Measurements from ENCODE around the gene POTEJ.
"Not testable (repeated sequence)": the region's sequence is repeated elsewhere in the genome, so short reads cannot be mapped to it uniquely, and the experiment has no call there.

POTEJ gene

DNA sequence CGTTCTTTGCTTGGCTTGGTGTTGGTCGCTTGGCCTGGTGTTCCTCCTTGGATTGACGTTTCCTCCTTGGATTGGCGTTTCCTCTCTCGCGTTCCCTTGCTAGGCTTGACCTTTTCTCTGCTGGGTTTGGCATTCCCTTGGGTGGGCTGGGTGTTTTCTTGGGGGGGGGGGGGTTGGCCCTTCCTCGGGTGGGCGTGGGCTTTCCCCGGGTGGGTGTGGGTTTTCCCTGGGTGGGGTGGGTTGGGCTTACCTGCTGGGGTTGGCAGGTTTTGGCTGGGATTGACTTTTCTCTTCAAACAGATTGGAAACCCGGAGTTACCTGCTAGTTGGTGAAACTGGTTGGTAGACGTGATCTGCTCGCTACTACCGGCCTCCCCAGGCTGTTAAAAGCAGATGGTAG, at the start of gene POTEJ:
POTEJ (plus strand) TSS at position 301 of the 400 bp plus-strand sequence; CDS start at position 394, 93 bp downstream.
- DNase-seq (ENCODE audit: low spot score), result not testable (repeated sequence)

- DNase-seq (ENCODE audit: low spot score), result not testable (repeated sequence)
These were observed 45.1 kb upstream of the POTEJ start for GRCh38 chr2:130566165-130566564.

DNA sequence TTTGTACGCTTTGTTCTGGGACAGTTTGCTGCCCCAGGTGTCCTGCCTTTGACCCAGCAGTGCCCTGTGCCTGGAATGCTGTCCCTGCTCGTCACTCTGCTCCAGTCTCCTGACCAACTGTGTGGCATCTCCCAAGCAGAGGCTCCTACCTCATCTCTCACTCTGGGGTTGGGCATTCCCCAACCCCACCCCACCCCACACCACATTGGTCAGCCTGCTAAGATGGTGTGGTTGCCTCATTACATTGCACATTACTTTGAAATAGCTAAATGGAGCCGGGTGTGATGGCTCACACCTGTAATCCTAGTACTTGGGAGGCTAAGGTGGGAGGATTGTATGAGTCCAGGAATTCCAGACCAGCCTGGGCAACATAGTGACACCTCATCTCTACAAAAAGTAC, 39.3 kb upstream of the POTEJ start:
- not testable (repeated sequence) for DNase-seq (ENCODE audit: low spot score)

- not testable (repeated sequence) for DNase-seq (ENCODE audit: low spot score)
These were observed 37.0 kb upstream of the POTEJ start for GRCh38 chr2:130574230-130574629.

DNA sequence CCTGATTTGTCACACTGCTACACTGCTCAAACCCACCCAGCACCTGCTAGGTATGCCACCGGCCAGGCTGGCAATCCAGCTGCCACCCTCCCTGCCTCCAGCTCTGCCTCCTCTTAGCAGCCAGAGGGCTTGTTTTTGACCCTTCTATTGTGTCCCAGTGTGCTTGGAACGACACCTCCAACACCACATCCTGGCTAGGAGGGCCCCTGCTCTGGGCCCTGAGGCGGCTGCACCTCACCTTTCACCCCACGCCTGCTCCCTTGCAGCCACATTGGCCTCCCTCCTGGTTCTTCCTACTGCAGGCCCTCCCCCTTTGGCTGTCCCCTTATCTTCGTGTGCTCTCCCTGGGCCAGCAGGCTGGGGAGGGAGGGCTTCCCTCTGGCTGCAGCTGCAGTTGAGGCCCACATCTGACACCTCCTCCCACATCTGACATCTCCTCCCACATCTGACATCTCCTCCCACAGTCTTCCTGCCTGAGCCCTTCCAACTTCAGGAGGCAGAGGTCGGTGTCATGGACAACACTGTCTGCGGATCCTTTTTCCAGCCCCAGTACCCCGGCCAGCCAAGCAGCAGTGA, 34.9 kb upstream of the POTEJ start:
- not testable (repeated sequence) for DNase-seq (ENCODE audit: low spot score)

DNA sequence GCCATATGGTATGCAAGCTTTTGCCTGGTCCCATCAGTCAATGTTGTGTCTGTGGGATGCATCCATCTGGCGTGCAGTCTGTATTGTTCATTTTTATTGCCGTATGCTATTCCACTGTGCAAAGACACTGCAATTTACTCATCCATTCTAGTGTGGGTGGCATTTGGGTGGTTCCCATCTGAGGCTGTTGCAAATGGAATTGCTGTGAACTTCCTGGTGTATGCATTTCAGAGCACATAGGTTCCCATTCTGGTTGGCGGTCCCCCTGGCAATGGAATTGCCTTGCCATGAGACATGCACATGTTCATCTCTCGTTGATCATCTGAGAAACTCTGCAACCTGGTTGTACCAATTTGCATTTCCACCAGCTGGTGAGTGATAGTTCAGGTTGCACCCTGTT, 33.7 kb upstream of the POTEJ start:
- not testable (repeated sequence) for DNase-seq (ENCODE audit: low spot score)

GRCh38 chr2:130579121-130579520, 32.1 kb upstream of the POTEJ start:
- not testable (repeated sequence) for DNase-seq (ENCODE audit: low spot score)

GRCh38 chr2:130581491-130581890, 29.7 kb upstream of the POTEJ start:
- DNase-seq (ENCODE audit: low spot score), result not testable (repeated sequence)

GRCh38 chr2:130582970-130583369, 28.3 kb upstream of the POTEJ start:
- DNase-seq (ENCODE audit: low spot score), result not testable (repeated sequence)

- DNase-seq (ENCODE audit: low spot score), result not testable (repeated sequence)
These were observed 27.7 kb upstream of the POTEJ start for GRCh38 chr2:130583582-130583981.

DNA sequence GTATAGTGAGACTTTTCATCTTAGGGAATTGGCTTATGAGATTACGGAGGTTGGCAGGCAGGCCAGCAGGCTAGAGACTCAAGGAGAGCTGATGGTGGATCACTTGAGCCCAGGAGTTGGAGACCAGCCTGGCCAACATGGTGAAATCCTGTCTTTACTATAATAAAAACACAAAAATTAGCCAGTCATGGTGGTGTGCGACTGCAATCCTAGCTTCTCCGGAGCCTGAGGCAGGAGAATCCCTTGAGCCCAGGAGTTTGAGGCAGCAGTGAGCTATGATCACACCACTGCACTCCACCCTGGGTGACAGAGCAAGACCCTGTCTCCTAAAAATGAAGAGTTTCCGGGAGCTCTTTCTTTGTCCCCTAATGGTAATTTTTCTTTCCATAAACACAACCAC, 26.5 kb upstream of the POTEJ start:
- DNase-seq (ENCODE audit: low spot score), result not testable (repeated sequence)

DNA sequence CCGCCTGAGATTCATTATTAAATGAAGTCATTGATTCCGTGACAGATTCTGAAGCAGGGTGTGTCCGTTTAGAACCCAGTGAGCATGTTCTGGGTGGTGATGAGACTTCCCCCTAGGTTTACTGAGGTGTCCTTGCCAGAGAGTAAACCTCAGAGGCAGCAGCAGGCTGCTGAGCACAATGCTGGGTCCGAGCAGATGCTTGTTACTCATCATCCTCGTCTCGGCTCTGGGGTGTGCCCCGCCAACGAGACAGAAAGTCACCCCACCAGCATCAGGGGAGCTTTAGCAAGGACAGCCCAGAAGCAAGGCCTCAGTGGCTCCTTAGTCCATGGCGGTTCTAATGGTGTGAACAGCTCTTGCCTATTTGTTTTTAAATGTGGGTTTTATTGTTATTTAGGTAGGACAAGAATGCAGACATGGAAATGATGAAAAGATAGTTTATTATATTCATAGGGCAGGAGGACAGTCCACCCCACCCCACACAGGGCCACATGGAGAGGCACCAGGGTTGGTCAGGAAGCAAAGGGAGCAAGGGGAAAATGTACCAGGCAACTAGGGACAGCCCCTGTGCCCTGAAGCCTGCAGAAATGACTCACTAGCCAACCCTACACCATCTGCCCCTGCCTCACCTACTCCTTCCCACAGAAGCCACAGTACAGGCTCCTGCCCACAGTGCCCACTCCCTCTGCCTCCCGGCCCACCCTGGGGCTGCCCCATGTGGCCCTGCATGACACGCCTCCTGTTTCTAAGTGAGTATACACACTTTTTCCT, 22.4 kb upstream of the POTEJ start:
- DNase-seq (ENCODE audit: low spot score), result not testable (repeated sequence)

- DNase-seq (ENCODE audit: low spot score), result not testable (repeated sequence)
These were observed 20.9 kb upstream of the POTEJ start for GRCh38 chr2:130590170-130590841.

- not testable (repeated sequence) for DNase-seq (ENCODE audit: low spot score)
These were observed 20.3 kb upstream of the POTEJ start for GRCh38 chr2:130590842-130591359.

DNA sequence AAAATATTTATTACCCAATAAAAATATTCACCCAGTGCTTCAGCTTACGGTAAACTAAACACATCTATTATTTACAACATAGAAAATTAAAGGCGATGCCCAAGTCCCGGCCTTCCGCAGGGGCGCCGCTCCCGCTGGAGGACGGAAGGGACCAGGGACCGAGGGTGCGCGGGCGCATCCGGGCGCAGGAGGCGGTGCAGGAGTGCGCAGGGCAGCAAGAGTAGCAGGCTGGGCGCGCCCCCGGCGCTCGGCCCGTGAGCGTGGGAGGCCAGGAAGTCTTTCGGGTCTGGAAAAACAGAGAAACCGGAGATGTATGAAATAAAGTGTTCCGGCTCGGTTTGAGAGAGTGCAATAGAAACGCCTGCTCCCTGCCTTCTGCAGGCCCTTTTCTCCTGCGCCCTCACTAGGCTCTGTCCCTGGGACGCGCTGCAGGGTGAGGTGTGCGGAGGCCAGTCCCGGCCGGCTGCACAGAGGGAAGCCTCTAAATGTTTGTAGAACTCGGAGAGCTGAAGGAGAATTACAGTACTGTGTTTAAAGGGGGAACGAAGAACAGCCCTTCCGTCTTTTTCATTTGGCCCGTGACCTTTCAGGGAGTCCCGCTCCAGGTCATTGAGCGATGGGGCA, 18.3 kb upstream of the POTEJ start:
- not testable (repeated sequence) for DNase-seq (ENCODE audit: low spot score)

GRCh38 chr2:130594011-130594410, 17.2 kb upstream of the POTEJ start:
- DNase-seq (ENCODE audit: low spot score), result not testable (repeated sequence)

GRCh38 chr2:130596757-130597156, 14.5 kb upstream of the POTEJ start:
- not testable (repeated sequence) for DNase-seq (ENCODE audit: low spot score)

- DNase-seq (ENCODE audit: low spot score), result not testable (repeated sequence)
These were observed 13.2 kb upstream of the POTEJ start for GRCh38 chr2:130597994-130598393.

GRCh38 chr2:130598463-130598862, 12.8 kb upstream of the POTEJ start:
- DNase-seq (ENCODE audit: low spot score), result not testable (repeated sequence)

DNA sequence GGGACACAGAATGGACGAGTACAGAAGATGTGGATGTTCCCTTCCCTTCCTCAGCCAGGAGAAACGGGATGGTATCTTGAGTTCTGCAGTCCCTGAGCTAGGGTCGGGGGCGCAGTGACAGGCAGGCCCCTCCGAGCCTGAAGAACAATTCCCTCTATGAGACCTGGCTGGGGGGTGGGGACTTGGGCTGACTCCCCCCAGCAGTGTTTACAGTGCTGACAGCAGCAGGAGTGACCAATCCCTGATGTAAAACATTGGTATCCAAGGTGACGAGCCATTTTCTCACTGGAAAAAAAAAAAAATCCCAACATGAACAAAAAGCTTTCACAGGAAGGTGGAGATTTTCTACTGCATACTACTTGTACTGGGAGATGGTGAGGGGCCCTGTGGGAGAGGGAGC, 11.8 kb upstream of the POTEJ start, which contains the start of gene CFC1:
CFC1 (minus strand) TSS at position 183 of the 400 bp plus-strand sequence. CDS start 288 bp downstream, outside the sequence.
- not testable (repeated sequence) for DNase-seq (ENCODE audit: low spot score)

- DNase-seq (ENCODE audit: low spot score), result not testable (repeated sequence)
These were observed 11.3 kb upstream of the POTEJ start for GRCh38 chr2:130599926-130600325.

Measured in Ammon's horn (tissue), 1 donor.